ENCODE data around the gene AFAP1.

GRCh38 chr4:7826909-7827306 is 112.8 kb downstream of the AFAP1 start:
- TF ChIP-seq CTCF (IDR thresholded peaks at IDR 0.05) (no peak), POLR2A (IDR thresholded peaks at IDR 0.05) (no peak)

Data from lower leg skin (tissue), 3 donors.